ENCODE measurements around the gene BIK. TPM values are rescaled to one million over a fixed set of nuclear protein-coding genes. Genes with fewer than 3 reads are reported as not detected.

The BIK gene
- 19.0 TPM for total RNA-seq

GRCh38 chr22:43110444-43110926, at the start of gene BIK:
Gene BIK, plus strand, starts transcription at chr22:43110750. Its CDS starts 13,273 bp downstream, at chr22:43124023.
- peak; percentile 53 for DNase-seq (ENCODE audit: low spot score)

GRCh38 chr22:43066134-43066533, 44.4 kb upstream of the BIK start:
- DNase-seq (ENCODE audit: low spot score), result no peak

GRCh38 chr22:43066844-43067385, 43.6 kb upstream of the BIK start:
- DNase-seq (ENCODE audit: low spot score), result no peak

- no peak for DNase-seq (ENCODE audit: low spot score)
Observed at GRCh38 chr22:43077121-43077877, 33.3 kb upstream of the BIK start.

GRCh38 chr22:43078522-43078921, 32.0 kb upstream of the BIK start:
- DNase-seq (ENCODE audit: low spot score), result no peak

GRCh38 chr22:43079742-43080141, 30.8 kb upstream of the BIK start:
- no peak for DNase-seq (ENCODE audit: low spot score)

- peak; percentile 25 for DNase-seq (ENCODE audit: low spot score)
Observed at GRCh38 chr22:43080616-43081015, 29.9 kb upstream of the BIK start.

- no peak for DNase-seq (ENCODE audit: low spot score)
Observed at GRCh38 chr22:43081968-43082367, 28.6 kb upstream of the BIK start.

GRCh38 chr22:43085658-43086606, 24.6 kb upstream of the BIK start:
- DNase-seq (ENCODE audit: low spot score), result no peak

GRCh38 chr22:43088627-43088983, 21.9 kb upstream of the BIK start:
- no peak for DNase-seq (ENCODE audit: low spot score)

- DNase-seq (ENCODE audit: low spot score), result peak; percentile 90
Observed at GRCh38 chr22:43088984-43089717, 21.4 kb upstream of the BIK start, which contains the start of gene TTLL1. Gene TTLL1, minus strand, starts transcription at chr22:43089391. Its CDS starts 13,805 bp downstream, at chr22:43075586.

GRCh38 chr22:43090130-43090789, 20.3 kb upstream of the BIK start:
- DNase-seq (ENCODE audit: low spot score), result peak; percentile 67

GRCh38 chr22:43092085-43092484, 18.5 kb upstream of the BIK start:
- DNase-seq (ENCODE audit: low spot score), result no peak

GRCh38 chr22:43094085-43094484, 16.5 kb upstream of the BIK start:
- peak; percentile 33 for DNase-seq (ENCODE audit: low spot score)

GRCh38 chr22:43094551-43094950, 16.0 kb upstream of the BIK start:
- no peak for DNase-seq (ENCODE audit: low spot score)

- no peak for DNase-seq (ENCODE audit: low spot score)
Observed at GRCh38 chr22:43096420-43096819, 14.1 kb upstream of the BIK start.

- DNase-seq (ENCODE audit: low spot score), result no peak
Observed at GRCh38 chr22:43098356-43098755, 12.2 kb upstream of the BIK start.

GRCh38 chr22:43099095-43099494, 11.5 kb upstream of the BIK start:
- DNase-seq (ENCODE audit: low spot score), result no peak

GRCh38 chr22:43100225-43100624, 10.3 kb upstream of the BIK start:
- DNase-seq (ENCODE audit: low spot score), result no peak

- DNase-seq (ENCODE audit: low spot score), result peak; percentile 35
Observed at GRCh38 chr22:43101306-43101705, 9.2 kb upstream of the BIK start.

GRCh38 chr22:43104056-43104625, 6.4 kb upstream of the BIK start:
- DNase-seq (ENCODE audit: low spot score), result peak; percentile 75

Data from mucosa of gallbladder (tissue), 1 donor.